Renal pelvis (tissue), 4 donors: ENCODE measurements around the gene MYO1C. TPM values are rescaled to one million over a fixed set of nuclear protein-coding genes. Genes with fewer than 3 reads are reported as not detected.
A peak's percentile ranks its signal among the peaks of the same experiment; 100 is the strongest.
"Not testable (repeated sequence)": the region's sequence is repeated elsewhere in the genome, so short reads cannot be mapped to it uniquely, and the experiment has no call there.

Experiments
- DNase-seq: peaks from one replicate; pipeline ENCODE4 v3.0.0-alpha.2; 2013
- polyA plus RNA-seq, 3 donors: library from polyadenylated mRNA; unstranded; fragments of 120-200 nt; gene quantifications; one replicate each; pipeline ENCODE4 v1.2.1, GENCODE V29; 2013; ENCODE audit not compliant: insufficient read length in 3 of 3

MYO1C gene
- polyA plus RNA-seq, 3 donors: 67.4 to 82.2 (median 71.6) TPM

DNA sequence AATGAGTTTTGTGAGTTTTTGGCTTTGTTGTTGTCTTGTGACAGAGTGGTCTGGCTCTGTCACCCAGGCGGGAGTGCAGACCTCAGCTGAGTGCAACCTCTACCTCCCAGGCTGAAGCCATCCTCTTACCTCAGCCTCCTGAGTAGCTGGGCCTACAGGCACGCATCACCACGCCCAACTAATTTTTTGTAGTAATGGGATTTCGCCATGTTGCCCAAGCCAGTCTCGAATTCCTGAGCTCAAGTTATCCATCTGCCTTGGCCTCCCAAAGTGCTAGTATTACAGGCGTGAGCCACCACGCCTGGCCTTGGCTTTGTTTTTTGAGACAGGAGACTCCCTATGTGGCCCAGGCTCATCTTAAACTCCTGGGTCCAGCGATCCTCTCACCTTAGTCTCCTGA is 51.6 kb downstream of the MYO1C start:
- DNase-seq: no peak

DNA sequence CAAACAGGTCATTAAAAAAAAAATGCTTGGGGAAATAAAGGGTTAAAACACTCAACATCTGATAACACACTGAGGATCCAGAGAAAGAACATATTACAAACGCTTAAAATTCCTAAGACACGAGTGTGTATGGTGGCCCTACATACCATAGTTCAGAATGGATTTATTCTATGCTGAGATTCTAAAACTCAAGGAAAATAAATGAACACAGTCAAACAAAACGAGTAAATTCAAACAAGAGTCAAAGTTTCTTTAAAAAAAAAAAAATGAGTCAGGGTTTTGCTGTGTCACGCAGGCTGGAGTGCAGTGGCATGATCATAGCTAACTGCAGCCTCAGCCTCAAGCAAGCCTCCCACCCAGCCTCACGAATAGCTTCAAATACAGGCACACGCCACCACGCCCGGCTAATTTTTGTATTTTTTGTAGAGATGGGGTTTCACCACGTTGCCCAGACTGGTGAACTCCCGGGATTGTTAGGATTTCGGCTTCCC is 53.8 kb downstream of the MYO1C start:
- no peak for DNase-seq

DNA sequence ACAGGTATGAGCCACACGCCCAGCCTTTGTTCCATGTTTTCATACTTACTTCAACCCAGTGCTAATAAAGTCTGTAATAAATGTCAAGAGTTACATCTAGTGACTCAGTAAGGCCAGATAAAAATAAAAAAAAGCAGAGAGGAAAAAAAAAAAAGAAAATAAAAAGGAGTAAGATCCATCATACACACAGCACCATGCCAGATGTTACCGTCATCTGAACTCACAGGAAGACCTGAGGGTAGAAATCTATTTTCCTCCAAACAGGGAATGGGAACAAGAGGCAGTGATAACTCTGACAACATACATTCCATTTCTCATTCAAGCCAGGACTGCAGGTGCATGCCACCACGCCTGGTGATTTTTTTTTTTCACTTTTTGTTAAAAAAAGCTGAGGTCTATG is 57.2 kb downstream of the MYO1C start:
- DNase-seq: no peak

DNA sequence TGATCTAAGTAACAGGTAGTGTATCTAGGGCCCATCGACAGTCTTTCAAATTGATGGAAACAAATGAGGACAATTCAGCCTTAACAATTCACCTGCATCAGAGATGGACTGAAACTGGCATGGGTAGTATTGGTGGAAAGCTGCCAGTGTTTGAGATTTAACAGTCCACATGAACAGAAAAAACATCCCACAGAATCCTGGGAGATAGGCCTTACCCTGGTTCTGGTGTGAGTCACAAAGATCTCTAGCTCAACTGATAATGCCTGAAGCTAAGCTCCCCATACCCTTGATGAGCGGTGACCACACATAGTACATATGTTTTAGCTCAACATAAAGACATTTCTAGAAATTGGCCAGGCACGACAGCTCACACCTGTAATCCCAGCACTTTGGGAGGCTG is 58.3 kb downstream of the MYO1C start:
- DNase-seq: no peak

DNA sequence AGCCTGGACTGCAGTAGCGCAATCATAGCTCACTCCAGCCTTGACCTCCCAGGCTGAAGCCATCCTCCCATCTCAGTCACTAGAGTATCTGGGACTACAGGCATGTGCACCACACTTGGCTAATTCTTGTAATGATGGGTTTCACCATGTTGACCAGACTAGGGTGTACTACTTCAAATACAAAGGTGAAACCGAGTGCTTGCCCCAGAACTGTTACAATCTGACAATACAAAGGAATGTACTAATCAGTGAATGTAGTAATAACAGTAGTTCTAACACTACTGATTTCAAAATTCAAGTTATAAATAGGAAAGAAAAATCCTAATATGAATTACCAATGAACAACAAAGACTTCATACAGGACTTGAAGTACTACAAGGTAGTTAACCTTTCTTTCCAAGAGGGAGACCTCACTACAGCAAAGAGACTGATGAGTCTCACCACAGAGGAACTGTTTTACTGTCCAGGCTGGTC is 60.8 kb downstream of the MYO1C start:
- DNase-seq: no peak

DNA sequence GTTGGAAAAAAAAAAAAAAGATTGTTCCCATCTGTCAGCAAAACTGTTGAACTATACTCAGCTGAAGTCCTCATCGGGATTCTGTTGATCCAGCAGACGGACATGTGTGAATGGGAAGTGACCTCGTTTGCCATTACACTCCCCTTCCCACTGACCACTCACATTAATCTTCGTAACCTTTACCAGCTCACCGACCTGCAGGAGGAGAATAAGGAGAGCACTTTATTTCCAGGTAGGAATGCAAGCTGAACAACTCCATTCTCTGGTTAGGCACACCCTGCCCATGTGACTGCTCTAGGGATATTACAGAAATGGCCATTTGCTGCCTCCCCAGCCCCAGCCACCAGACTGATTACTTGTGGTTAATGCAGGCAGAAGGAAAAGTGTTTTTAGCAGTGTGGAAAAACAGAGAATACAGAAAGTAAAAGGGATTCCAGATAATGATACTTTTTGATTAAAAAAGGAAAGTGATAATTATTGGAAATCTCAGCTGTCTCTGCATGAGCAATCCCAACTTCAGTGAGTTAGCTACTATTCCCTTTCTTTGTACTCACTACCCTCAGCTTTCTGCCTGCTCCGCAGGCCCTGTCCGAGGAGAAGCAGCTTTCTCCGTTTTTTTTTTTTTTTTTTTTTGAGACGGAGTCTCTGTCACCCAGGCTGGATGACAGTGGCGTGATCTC is 68.9 kb downstream of the MYO1C start:
- no peak for DNase-seq

DNA sequence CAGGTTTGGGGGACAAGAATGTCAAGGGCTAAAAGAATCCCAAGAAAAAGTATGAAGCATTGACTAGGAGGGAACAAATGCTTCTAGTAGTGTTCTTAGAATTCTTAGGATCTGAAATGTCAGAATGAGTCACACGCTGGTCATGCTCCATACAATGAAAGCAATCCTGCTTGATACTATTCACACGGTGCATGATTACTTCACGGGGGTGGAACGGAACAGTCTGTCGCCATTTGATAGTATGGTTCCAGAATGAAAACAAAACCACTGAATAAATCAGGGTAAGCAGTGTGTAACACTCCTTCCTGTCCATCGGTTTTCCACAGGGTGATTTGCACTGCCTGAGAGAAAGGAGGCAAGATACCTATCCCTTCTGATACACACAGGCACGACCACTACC is 69.6 kb downstream of the MYO1C start:
- DNase-seq: peak; percentile 84

DNA sequence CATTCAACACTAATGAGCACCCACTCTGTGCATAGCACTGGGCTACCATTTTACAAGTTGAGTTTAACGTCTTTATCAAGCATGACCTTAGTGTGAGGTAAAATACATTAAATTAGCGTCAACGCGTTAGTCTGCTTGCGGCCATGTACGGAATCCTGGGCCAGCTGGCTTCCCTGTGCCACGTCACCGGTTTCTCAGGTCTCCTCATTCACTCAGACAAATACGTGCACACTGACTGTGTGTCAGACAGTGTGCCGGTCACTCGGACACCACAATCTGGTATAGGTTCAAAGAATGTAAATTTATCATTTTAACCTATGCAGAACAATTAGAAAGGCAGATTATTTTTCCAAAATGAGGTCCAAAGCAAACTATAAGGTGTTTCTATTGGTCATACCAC is 71.0 kb downstream of the MYO1C start:
- no peak for DNase-seq

DNA sequence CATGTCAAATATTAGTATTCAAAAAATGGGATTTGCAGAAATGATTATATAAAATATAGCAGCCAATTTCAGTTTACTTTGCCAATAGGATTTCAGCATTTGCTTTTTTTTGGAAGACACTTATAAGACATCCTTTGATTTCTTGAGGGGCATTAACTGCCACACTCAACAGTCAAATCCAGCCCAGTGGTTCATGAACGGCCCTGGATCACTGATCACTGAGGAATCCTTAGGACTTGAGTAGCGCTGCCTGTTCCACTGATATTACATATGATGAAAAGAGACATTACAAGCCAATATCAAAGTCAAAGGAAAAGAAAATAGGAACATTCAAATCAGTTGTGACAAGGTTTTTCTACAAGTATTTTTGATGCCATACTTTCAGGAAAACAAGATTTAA is 71.5 kb downstream of the MYO1C start:
- DNase-seq: no peak

DNA sequence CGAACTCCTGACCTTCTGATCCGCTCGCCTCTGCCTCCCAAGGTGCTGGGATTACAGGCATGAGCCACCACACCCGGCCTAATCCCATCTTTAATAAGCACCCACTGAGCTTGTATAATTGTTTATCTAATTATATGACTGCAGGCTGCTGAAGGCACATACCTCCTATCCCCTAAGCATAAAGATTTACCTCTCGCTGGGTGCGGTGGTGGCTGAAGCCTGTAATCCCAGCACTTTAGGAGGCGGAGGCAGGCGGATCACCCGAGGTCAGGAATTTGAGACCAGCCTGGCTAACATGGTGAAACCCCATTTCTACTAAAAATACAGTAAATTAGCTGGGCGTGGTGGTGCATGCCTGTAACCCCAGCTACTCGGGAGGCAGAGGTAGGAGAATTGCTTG is 72.3 kb downstream of the MYO1C start:
- no peak for DNase-seq

DNA sequence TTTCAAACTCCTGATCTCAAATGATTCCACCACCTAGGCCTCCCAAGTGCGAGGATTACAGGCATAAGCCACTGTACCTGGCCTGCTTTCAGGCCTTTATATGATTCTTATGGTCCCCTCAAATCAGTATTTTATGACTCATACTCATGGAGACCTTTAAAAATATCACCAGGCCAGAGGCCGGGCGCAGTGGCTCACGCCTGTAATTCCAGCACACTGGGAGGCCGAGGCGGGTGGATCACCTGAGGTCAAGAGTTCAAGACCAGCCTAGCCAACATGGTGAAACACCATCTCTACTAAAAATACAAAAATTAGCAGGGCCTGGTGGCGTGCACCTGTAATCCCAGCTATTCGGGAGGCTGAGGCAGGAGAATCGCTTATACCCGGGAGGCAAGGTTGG is 74.0 kb downstream of the MYO1C start:
- not testable (repeated sequence) for DNase-seq

DNA sequence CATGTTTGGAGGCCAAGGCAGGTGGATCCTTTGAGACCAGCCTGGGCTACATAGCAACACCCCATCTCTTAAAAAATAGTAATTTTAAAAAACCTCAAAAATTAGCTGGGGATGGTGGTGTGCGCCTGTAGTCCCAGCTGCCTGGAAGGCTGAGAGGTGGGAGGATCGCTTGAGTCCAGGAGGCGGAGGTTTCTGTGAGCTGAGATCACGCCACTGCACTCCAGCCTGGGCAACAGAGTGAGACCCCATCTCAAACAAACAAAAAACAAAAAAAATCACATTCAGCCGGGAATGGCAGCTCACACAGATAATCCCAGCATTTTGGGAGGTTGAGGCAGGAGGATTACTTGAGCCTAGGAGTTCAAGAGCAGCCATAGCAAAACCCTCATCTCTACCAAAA is 76.1 kb downstream of the MYO1C start:
- DNase-seq: no peak

DNA sequence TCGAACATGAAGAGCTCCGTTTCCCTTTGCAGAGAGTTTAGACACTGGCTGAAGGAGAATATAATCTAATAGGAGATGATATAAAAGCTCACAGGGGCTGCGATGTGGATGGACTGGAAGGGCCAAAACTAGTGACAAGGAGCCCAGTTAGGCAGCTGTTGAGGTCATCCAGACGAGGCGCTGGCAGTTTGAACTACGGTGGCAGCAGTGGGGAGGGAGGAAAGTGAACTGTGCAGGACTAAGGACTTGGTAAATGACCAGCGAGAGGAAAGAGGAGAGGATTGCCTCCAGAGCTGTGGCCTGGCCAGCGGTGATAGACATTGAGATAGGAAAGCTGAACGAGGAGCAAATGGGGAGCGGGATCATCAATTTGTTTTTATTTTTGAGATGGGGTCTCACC is 77.9 kb downstream of the MYO1C start:
- DNase-seq: no peak

Other genes with a start within 250 kb of the MYO1C start
- not detected for gene BHLHA9, start 222.2 kb downstream of the MYO1C start, polyA plus RNA-seq
- gene TRARG1, start 213.0 kb downstream of the MYO1C start, polyA plus RNA-seq: under 1 TPM in 2 of 3 donors, not detected in 1; 0.03 to 0.09 TPM
- 1,000 to 10,000 TPM in 2 of 3 donors, 100 to 1,000 TPM in 1; 933 to 1,079 (median 1,049) TPM for gene YWHAE, start 92.5 kb downstream of the MYO1C start, polyA plus RNA-seq
- gene CRK, start 36.5 kb downstream of the MYO1C start, polyA plus RNA-seq: 10 to 100 TPM; 51.2 to 56.7 (median 53.3) TPM
- 10 to 100 TPM; 19.2 to 27.7 (median 25.6) TPM for gene INPP5K, start 23.9 kb upstream of the MYO1C start, polyA plus RNA-seq
- gene PITPNA, start 70.1 kb upstream of the MYO1C start, polyA plus RNA-seq: 10 to 100 TPM; 74.5 to 79.4 (median 78.0) TPM
- gene SLC43A2, start 136.1 kb upstream of the MYO1C start, polyA plus RNA-seq: 10 to 100 TPM; 29.6 to 41.4 (median 29.9) TPM
- gene SCARF1, start 153.0 kb upstream of the MYO1C start, polyA plus RNA-seq: 1 to 10 TPM; 7.3 to 9.9 (median 7.8) TPM
- gene RILP, start 157.2 kb upstream of the MYO1C start, polyA plus RNA-seq: 1 to 10 TPM; 4.2 to 4.3 (median 4.3) TPM
- 100 to 1,000 TPM; 307 to 367 (median 333) TPM for gene PRPF8, start 192.2 kb upstream of the MYO1C start, polyA plus RNA-seq
- 1 to 10 TPM; 5.8 to 7.1 (median 5.8) TPM for gene TLCD2, start 217.7 kb upstream of the MYO1C start, polyA plus RNA-seq
- 10 to 100 TPM; 21.4 to 22.7 (median 22.1) TPM for gene WDR81, start 232.0 kb upstream of the MYO1C start, polyA plus RNA-seq